Fibroblast of skin of scalp (primary cell): Measurements from ENCODE around the gene ZNF317.
"Not testable (repeated sequence)": the region's sequence is repeated elsewhere in the genome, so short reads cannot be mapped to it uniquely, and the experiment has no call there.

ENCODE experiments used
- DNase-seq: peaks from one replicate; pipeline ENCODE4 v3.0.0-alpha.2; 2013

Gene ZNF317

DNA sequence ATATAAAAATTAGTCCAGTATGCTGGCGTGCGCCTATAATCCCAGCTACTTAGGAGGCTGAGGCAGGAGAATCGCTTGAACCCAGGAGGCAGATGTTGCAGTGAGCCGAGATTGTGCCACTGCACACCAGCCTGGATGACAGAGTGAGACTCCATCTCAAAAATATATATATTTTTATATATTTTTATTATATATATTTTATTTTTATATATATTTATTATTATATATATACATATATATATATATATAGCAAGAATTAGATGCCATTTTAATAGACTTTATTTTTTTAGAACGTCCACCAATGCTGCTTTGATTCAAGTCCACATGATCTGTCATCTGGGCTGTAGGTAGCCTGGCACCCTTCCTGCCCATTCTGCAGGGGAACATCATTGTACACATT is 35.1 kb downstream of the ZNF317 start:
- DNase-seq: no peak

DNA sequence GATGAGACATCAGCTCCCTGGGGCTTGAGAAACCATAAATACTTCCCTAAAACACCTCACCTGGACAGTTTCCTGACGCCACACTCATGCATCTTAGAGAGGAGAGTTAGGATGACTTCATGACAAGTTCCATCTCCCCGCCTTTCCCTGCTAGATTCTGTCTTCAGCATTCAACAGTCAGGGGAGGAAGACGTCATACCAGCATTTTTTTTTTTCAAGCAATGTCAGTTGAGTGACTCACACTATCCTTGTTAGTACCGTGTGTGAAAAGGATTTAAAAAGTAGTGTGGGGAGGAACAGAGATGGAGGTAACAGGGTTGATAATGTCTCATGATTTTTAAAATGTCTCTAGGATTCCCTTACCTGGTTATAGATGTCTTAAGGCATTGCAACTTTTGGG is 38.7 kb downstream of the ZNF317 start, which contains the start of gene OR7D2:
OR7D2 (plus strand) TSS at position 79 of the 400 bp plus-strand sequence. CDS start 6,803 bp downstream, outside the sequence.
- DNase-seq: no peak

GRCh38 chr19:9183000-9183399 is 42.8 kb downstream of the ZNF317 start:
- DNase-seq: no peak

DNA sequence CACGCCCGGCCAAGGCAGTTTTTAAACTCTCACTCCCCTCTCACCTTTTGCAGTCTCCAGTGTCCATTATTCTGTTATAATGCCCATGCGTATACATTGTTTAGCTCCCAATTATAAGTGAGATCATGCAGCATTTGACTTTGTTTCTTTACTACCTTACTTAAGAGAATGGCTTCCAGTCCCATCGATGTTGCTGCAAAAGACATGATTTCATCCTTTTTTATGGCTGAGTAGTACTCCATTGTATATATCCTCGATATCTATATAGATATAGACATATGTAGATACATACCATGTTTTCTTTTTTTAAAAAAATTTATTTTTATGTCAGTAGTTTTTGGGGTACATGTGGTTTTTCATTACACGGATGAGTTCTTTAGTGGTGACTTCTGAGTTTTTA is 47.0 kb downstream of the ZNF317 start:
- DNase-seq: no peak

DNA sequence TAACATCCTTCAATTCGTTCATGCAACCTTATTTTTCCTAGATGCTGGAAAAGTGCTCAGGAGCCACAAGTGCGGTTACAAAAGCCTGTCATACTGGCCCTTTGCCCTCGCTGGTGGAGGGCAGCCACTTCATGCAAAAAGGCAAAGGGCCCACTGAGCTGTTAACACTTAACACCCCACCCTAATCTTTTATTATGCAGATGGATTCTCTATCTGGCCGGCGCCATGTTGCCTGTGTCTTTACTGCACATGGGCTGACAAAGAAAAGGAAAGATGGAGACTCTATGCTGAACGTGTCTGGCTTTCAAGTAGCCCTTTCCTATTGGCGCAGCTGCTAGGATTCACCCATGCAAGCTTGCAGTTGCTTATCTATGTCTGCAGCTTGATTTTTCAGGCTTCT is 49.3 kb downstream of the ZNF317 start:
- DNase-seq: no peak

- DNase-seq: not testable (repeated sequence)
Observed at GRCh38 chr19:9198044-9198443, 57.8 kb downstream of the ZNF317 start.

DNA sequence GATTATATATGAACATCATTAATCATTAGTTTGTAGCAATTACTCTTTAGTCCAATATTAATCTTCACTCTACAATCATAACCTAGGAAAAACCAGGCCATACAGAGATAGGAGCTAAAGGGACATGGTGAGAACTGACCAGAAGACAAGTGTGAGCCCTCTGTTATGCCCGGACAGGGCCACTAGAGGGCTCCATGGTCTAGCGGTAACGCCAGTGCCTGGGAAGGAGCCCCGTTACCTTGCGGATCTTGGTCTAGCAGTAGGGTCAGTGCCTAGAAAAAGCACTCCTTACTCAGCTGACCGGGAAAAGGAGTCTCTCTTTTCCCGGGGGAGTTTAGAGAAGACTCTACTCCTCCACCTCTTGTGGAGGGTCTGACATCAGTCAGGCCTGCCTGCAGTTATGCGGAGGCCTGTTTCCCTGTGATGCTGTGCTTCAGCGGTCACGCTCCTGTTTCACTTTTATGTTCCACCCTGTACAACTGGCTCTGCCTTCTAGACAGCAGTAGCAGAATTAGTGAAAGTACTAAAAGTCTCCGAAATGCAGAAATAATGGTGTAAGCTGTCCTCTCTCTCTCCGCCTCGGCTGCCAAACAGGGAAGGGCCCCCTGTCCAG is 65.4 kb downstream of the ZNF317 start:
- peak; percentile 64 for DNase-seq
